Renal pelvis (tissue), 4 donors: ENCODE measurements around the gene SBF1. TPM values are rescaled to one million over a fixed set of nuclear protein-coding genes. Genes with fewer than 3 reads are reported as not detected.
"Not testable (repeated sequence)": the region's sequence is repeated elsewhere in the genome, so short reads cannot be mapped to it uniquely, and the experiment has no call there.

Experiments
- DNase-seq: peaks from one replicate; pipeline ENCODE4 v3.0.0-alpha.2; 2013
- polyA plus RNA-seq, 3 donors: library from polyadenylated mRNA; unstranded; fragments of 120-200 nt; gene quantifications; one replicate each; pipeline ENCODE4 v1.2.1, GENCODE V29; 2013; ENCODE audit not compliant: insufficient read length in 3 of 3

The SBF1 gene
- polyA plus RNA-seq, 3 donors, result 42.2 to 51.0 (median 42.9) TPM

- no peak for DNase-seq
These were observed 28.7 kb downstream of the SBF1 start for GRCh38 chr22:50445880-50446707.

- DNase-seq, result no peak
These were observed 29.6 kb downstream of the SBF1 start for GRCh38 chr22:50445071-50445879.

GRCh38 chr22:50444663-50445062, 30.2 kb downstream of the SBF1 start:
- no peak for DNase-seq

- DNase-seq, result no peak
These were observed 30.8 kb downstream of the SBF1 start for GRCh38 chr22:50443801-50444625.

GRCh38 chr22:50443197-50443596, 31.6 kb downstream of the SBF1 start:
- DNase-seq, result no peak

GRCh38 chr22:50441428-50441993, 33.3 kb downstream of the SBF1 start:
- DNase-seq, result no peak

- no peak for DNase-seq
These were observed 34.1 kb downstream of the SBF1 start for GRCh38 chr22:50440544-50441249.

- DNase-seq, result no peak
These were observed 34.9 kb downstream of the SBF1 start for GRCh38 chr22:50439871-50440331.

GRCh38 chr22:50439314-50439870, 35.4 kb downstream of the SBF1 start:
- no peak for DNase-seq

- no peak for DNase-seq
These were observed 36.2 kb downstream of the SBF1 start for GRCh38 chr22:50438305-50439275.

GRCh38 chr22:50437511-50438304, 37.1 kb downstream of the SBF1 start:
- no peak for DNase-seq

- DNase-seq, result no peak
These were observed 37.9 kb downstream of the SBF1 start for GRCh38 chr22:50436841-50437341.

- DNase-seq, result no peak
These were observed 38.6 kb downstream of the SBF1 start for GRCh38 chr22:50436015-50436830.

GRCh38 chr22:50435291-50436014, 39.4 kb downstream of the SBF1 start:
- no peak for DNase-seq

- DNase-seq, result no peak
These were observed 40.0 kb downstream of the SBF1 start for GRCh38 chr22:50434849-50435248.

- not testable (repeated sequence) for DNase-seq
These were observed 41.8 kb downstream of the SBF1 start for GRCh38 chr22:50432877-50433510.
